Heart left ventricle (tissue), 16 donors: Measurements from ENCODE around the gene COX19. TPM values are rescaled to one million over a fixed set of nuclear protein-coding genes. Genes with fewer than 3 reads are reported as not detected.

Experiments used
- ATAC-seq, 4 donors: fragments of 200-7000 bp; cut with Tn5 transposase; one replicate each; pipeline ENCODE4 v1.9.1; 2020 to 2022; ENCODE audit warnings: moderate library complexity in 4 of 4, mild to moderate bottlenecking in 3 of 4, moderate number of reproducible peaks in 1 of 4
- DNase-seq, 5 donors: peaks; one replicate each; pipeline ENCODE4 v3.0.0-alpha.2; 2020
- H3K27ac ChIP-seq, 12 donors: fragments of 200-600 bp; sonication (generic) in 4 of 12; one replicate each; pipeline versions ENCODE4 v1.5.0 to v1.8.0; 2016 to 2022; ENCODE audit warnings: mild to moderate bottlenecking in 2 of 12
- H3K27me3 ChIP-seq, 9 donors: fragments of 200-600 bp; sonication (generic) in 2 of 9; one replicate each; pipeline versions ENCODE4 v1.5.1 to v1.8.0; 2016 to 2022; ENCODE audit warnings: mild to moderate bottlenecking in 3 of 9
- H3K36me3 ChIP-seq, 9 donors: fragments of 200-600 bp; sonication (generic) in 2 of 9; one replicate each; pipeline versions ENCODE4 v1.5.0 to v1.8.0; 2018 to 2022; ENCODE audit warnings: mild to moderate bottlenecking in 2 of 9
- H3K4me1 ChIP-seq, 12 donors: fragments of 200-600 bp; sonication (generic) in 4 of 12; one replicate each; pipeline versions ENCODE4 v1.5.0 to v1.8.0; 2016 to 2022; ENCODE audit warnings: mild to moderate bottlenecking in 3 of 12
- H3K4me3 ChIP-seq, 12 donors: fragments of 200-600 bp; sonication (generic) in 4 of 12; one replicate each; pipeline versions ENCODE4 v1.5.0 to v1.8.0; 2017 to 2022; ENCODE audit warnings: mild to moderate bottlenecking in 9 of 12, moderate library complexity in 4 of 12
- H3K9me3 ChIP-seq, 12 donors: fragments of 200-600 bp; sonication (generic) in 4 of 12; one replicate each; pipeline versions ENCODE4 v1.5.0 to v1.8.0; 2016 to 2022; ENCODE audit warnings: mild to moderate bottlenecking in 1 of 12
- POLR2A ChIP-seq, 2 donors: fragments of 450-650 bp; IDR thresholded peaks; one replicate each; pipeline ENCODE4 v1.6.1; 2017; ENCODE audit warnings: antibody characterized with exemption in 2 of 2, mild to moderate bottlenecking in 2 of 2, moderate library complexity in 2 of 2
- WGBS, 4 donors: extraction: QIAGEN DNeasy Blood & Tissue Kit in 2 of 4; methylation state at CpG; one replicate each; pipeline versions ENCODE4 v1.1.5 to v1.1.7; 2013 to 2018; 5-methylcytosine and 5-hydroxymethylcytosine counted together
- intact Hi-C, 10 donors: fragments of 100-400 bp; cut with DNase I; formaldehyde crosslinking; loops; one replicate each; pipeline versions ENCODE4 v1.11.1 to v1.14.2; 2022
- polyA plus RNA-seq, 2 donors: library from polyadenylated mRNA; stranded (reverse); fragments of 200-250 nt; gene quantifications; one replicate each; pipeline ENCODE4 v1.2.3, GENCODE V29; 2013
- total RNA-seq, 9 donors: library from RNA; depleted of rRNA in 2 of 9; stranded (reverse); fragments of >200 nt in 2 of 9; fragmentation: NEBNext Ultra II Directional in 3 of 9; extraction: Animal tissue kit (Norgen Biotek cat#: 25700) in 3 of 9; gene quantifications; one replicate each; pipeline versions ENCODE4 v1.1.0 to v1.2.4, GENCODE V29; 2016 to 2023
- TF ChIP-seq, protein P1 (sequence below), 12 donors: fragments of 200-600 bp; sonication (generic) in 4 of 12; IDR thresholded peaks; one replicate each; pipeline versions ENCODE4 v1.5.0 to v1.8.0; 2018 to 2022; ENCODE audit warnings: antibody characterized with exemption in 12 of 12, mild to moderate bottlenecking in 5 of 12
- donor health status: ischemic (EF 13 %, LVEDD 7.1; RV severe dilation, severe dysfunction).
- donor health status: healthy with polysubstance abuse.
- donor health status: DM: no; HTN: yes; CAD: no.
- donor health status: DM: no; HTN: no; CAD: no.
- donor health status: ischemic (EF 25% LVEDD 6.9; RV normal size, moderate dysfunction).
- donor health status: ischemic (EF 25% LVEDD 5.7; RV mildly dilated, moderate dysfunction).
- donor health status: healthy.
- donor health status: DM: yes; HTN: yes; CAD: no.
- donor health status: ischemic (EF 35%, LVEDD 5.7; RV mildly dilated, moderate dysfunction).
- donor health status: nonischemic (EF 11% LVEDD 7.7; RV severe dilation, severe dysfunction).
- donor health status: DM: yes; HTN: yes; CAD: no.
- donor health status: PGD.
- donor health status: ischemic (EF 29% LVEDD 5.4; RV normal size, mild dysfunction).
- donor health status: nonischemic (EF 23%, LVEDD 6.1; RV moderate dilation, normal function).

Gene COX19
- total and polyA plus RNA-seq, 11 donors: 3.1 to 7.8 (median 6.5) TPM

DNA sequence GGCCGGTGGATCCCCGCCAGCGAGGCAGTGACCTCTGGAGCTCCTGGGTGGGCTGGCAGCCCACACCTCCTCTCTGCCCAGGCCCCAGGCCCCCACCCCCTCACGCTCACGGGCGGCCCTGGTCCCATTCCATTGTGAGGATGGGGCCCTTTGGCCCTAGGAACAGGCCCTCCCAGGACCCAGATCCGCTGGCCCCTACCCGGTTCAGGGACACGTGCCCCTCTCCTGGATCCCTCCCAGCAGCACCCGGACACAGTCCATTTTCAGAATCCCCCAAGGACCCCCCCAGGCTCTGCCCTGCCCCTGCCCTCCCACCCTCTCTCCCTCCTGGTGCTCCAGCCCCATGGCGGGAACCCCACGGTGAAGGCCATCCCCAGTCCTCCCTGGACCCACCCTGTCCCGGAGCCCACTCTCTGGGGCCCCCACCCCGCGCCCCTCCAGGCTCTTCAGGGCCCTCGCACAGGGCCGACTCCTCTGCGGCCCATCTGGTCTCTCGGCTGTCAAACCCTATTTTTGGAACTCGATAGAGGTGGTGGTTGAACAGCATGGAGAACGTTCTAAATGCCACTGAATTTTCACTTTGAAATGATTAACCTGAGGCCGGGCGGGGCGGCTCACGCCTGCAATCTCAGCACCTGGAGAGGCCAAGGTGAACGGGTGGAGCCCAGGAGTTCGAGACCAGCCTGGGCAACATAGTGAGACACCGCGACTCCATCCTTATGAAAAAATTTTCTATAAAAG, 28.9 kb downstream of the COX19 start:
- H3K9me3 ChIP-seq: no peaks in the 10 kb centered on the region
- peaks cover 0 to 6% (median 0%) of the 10 kb centered on the region in 9 donors for H3K27me3 ChIP-seq
- ATAC-seq (peak in 1 of 4 donors; percentile 39), DNase-seq (peak in 3 of 5 donors; percentile 1 to 53 (median 5))
- peaks cover 0 to 4% (median 0%) of the 10 kb centered on the region in 9 donors for H3K36me3 ChIP-seq
- 72 to 80% (median 73%) methylated on average over 29 of the region's 29 CpGs for WGBS, 4 donors
- TF ChIP-seq, protein P1, sequence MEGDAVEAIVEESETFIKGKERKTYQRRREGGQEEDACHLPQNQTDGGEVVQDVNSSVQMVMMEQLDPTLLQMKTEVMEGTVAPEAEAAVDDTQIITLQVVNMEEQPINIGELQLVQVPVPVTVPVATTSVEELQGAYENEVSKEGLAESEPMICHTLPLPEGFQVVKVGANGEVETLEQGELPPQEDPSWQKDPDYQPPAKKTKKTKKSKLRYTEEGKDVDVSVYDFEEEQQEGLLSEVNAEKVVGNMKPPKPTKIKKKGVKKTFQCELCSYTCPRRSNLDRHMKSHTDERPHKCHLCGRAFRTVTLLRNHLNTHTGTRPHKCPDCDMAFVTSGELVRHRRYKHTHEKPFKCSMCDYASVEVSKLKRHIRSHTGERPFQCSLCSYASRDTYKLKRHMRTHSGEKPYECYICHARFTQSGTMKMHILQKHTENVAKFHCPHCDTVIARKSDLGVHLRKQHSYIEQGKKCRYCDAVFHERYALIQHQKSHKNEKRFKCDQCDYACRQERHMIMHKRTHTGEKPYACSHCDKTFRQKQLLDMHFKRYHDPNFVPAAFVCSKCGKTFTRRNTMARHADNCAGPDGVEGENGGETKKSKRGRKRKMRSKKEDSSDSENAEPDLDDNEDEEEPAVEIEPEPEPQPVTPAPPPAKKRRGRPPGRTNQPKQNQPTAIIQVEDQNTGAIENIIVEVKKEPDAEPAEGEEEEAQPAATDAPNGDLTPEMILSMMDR (IDR thresholded peaks at IDR 0.05): no peak
- no peak for TF ChIP-seq POLR2A (IDR thresholded peaks at IDR 0.05)
- intact Hi-C loops: loop anchor here in 1 of 10 donors (5.0 kb wide), 1 partner anchor 34 kb away; no protein-coding TSS in a partner anchor
- no peak overlapping the region for H3K4me3 ChIP-seq
- no peak overlapping the region for H3K27ac ChIP-seq
- H3K4me1 ChIP-seq: peaks cover 0 to 10% (median 0%) of the 10 kb centered on the region in 12 donors

GRCh38 chr7:945556-946255, 29.6 kb downstream of the COX19 start:
- Histone ChIP-seq H3K27me3 (peaks cover 0 to 6% (median 0%) of the 10 kb centered on the region in 9 donors), H3K36me3 (peaks cover 0 to 4% (median 0%) of the 10 kb centered on the region in 9 donors), H3K9me3 (peaks cover 0 to 5% (median 0%) of the 10 kb centered on the region in 12 donors), H3K4me1 (peaks cover 0 to 17% (median 0%) of the 10 kb centered on the region in 12 donors), H3K4me3 (no peak overlapping the region), H3K27ac (no peak overlapping the region)
- peak in 3 of 5 donors; percentile 17 to 55 (median 25) for DNase-seq
- WGBS, 4 donors: 80 to 88% (median 85%) methylated on average over 14 to 30 of the region's 30 CpGs
- TF ChIP-seq, protein P1 (IDR thresholded peaks at IDR 0.05): no peak
- no peak for TF ChIP-seq POLR2A (IDR thresholded peaks at IDR 0.05)
- peak in 2 of 4 donors; percentile 18 to 45 for ATAC-seq
- intact Hi-C loops: loop anchor here in 1 of 10 donors (5.0 kb wide), 1 partner anchor 33 kb away; no protein-coding TSS in a partner anchor

- Histone ChIP-seq H3K27me3 (peaks cover 0 to 6% (median 0%) of the 10 kb centered on the region in 9 donors), H3K36me3 (peaks cover 0 to 4% (median 0%) of the 10 kb centered on the region in 9 donors), H3K9me3 (peaks cover 0 to 9% (median 0%) of the 10 kb centered on the region in 12 donors), H3K4me3 (no peak overlapping the region), H3K4me1 (peaks cover 0 to 20% (median 0%) of the 10 kb centered on the region in 12 donors), H3K27ac (no peak overlapping the region)
- DNase-seq (peak in 3 of 5 donors; percentile 11 to 40 (median 13)), ATAC-seq (no peak)
- intact Hi-C loops: loop anchor here in 1 of 10 donors (5.0 kb wide), 1 partner anchor 33 kb away; no protein-coding TSS in a partner anchor
- 87 to 89% (median 87%) methylated on average over 10 to 13 of the region's 13 CpGs for WGBS, 4 donors
- TF ChIP-seq POLR2A (IDR thresholded peaks at IDR 0.05): no peak
- TF ChIP-seq, protein P1 (IDR thresholded peaks at IDR 0.05): no peak
Observed at GRCh38 chr7:945147-945555, 30.2 kb downstream of the COX19 start.
